ENCODE results near the gene MAN1A1.
"Not testable (repeated sequence)": the region's sequence is repeated elsewhere in the genome, so short reads cannot be mapped to it uniquely, and the experiment has no call there.

The MAN1A1 gene

GRCh38 chr6:119297049-119297448 is 52.5 kb downstream of the MAN1A1 start:
- DNase-seq = no peak

- no peak for DNase-seq
Measured at GRCh38 chr6:119296036-119297035, 53.2 kb downstream of the MAN1A1 start.

- DNase-seq = no peak
Measured at GRCh38 chr6:119294984-119295383, 54.6 kb downstream of the MAN1A1 start.

GRCh38 chr6:119291060-119291459 is 58.5 kb downstream of the MAN1A1 start:
- DNase-seq = not testable (repeated sequence)

GRCh38 chr6:119290306-119290705 is 59.3 kb downstream of the MAN1A1 start:
- no peak for DNase-seq

GRCh38 chr6:119289651-119290050 is 59.9 kb downstream of the MAN1A1 start:
- no peak for DNase-seq

- DNase-seq = no peak
Measured at GRCh38 chr6:119285908-119286625, 63.5 kb downstream of the MAN1A1 start.

- DNase-seq = no peak
Measured at GRCh38 chr6:119284861-119285521, 64.6 kb downstream of the MAN1A1 start.

GRCh38 chr6:119283979-119284545 is 65.5 kb downstream of the MAN1A1 start:
- DNase-seq = no peak

- no peak for DNase-seq
Measured at GRCh38 chr6:119283214-119283613, 66.3 kb downstream of the MAN1A1 start.

- DNase-seq = no peak
Measured at GRCh38 chr6:119280668-119281067, 68.9 kb downstream of the MAN1A1 start.

GRCh38 chr6:119280080-119280479 is 69.5 kb downstream of the MAN1A1 start:
- DNase-seq = no peak

GRCh38 chr6:119278625-119279024 is 70.9 kb downstream of the MAN1A1 start:
- DNase-seq = no peak

- no peak for DNase-seq
Measured at GRCh38 chr6:119277052-119277451, 72.5 kb downstream of the MAN1A1 start.

- DNase-seq = no peak
Measured at GRCh38 chr6:119276211-119276610, 73.3 kb downstream of the MAN1A1 start.

GRCh38 chr6:119274197-119274595 is 75.4 kb downstream of the MAN1A1 start:
- no peak for DNase-seq

GRCh38 chr6:119273272-119274196 is 76.0 kb downstream of the MAN1A1 start:
- no peak for DNase-seq

GRCh38 chr6:119270545-119270944 is 79.0 kb downstream of the MAN1A1 start:
- DNase-seq = no peak

- DNase-seq = no peak
Measured at GRCh38 chr6:119269266-119270103, 80.1 kb downstream of the MAN1A1 start.

- no peak for DNase-seq
Measured at GRCh38 chr6:119267126-119267905, 82.2 kb downstream of the MAN1A1 start.

Measured in COR-L47 (cell line).